Astrocyte of the hippocampus (primary cell): ENCODE data around the gene DNMT3A.
"Not testable (repeated sequence)": the region's sequence is repeated elsewhere in the genome, so short reads cannot be mapped to it uniquely, and the experiment has no call there.

Experiments used
- DNase-seq: peaks from one replicate; pipeline ENCODE4 v3.0.0; 2011; ENCODE audit warnings: low read depth, low spot score

Gene DNMT3A

GRCh38 chr2:25286025-25286400 lies 55.7 kb downstream of the DNMT3A start:
- DNase-seq, result no peak

GRCh38 chr2:25285265-25286024 lies 56.3 kb downstream of the DNMT3A start:
- no peak for DNase-seq

GRCh38 chr2:25284756-25285155 lies 57.0 kb downstream of the DNMT3A start:
- DNase-seq, result no peak

GRCh38 chr2:25283921-25284320 lies 57.8 kb downstream of the DNMT3A start:
- no peak for DNase-seq

GRCh38 chr2:25281941-25282340 lies 59.8 kb downstream of the DNMT3A start:
- DNase-seq, result no peak

- peak; percentile 66 for DNase-seq
Observed at GRCh38 chr2:25281522-25281921, 60.2 kb downstream of the DNMT3A start.

GRCh38 chr2:25280051-25280687 lies 61.6 kb downstream of the DNMT3A start:
- DNase-seq, result no peak

GRCh38 chr2:25279091-25279651 lies 62.6 kb downstream of the DNMT3A start:
- peak; percentile 24 for DNase-seq

- peak; percentile 75 for DNase-seq
Observed at GRCh38 chr2:25276569-25277465, 64.9 kb downstream of the DNMT3A start.

GRCh38 chr2:25275575-25275965 lies 66.2 kb downstream of the DNMT3A start:
- DNase-seq, result no peak

GRCh38 chr2:25274868-25275574 lies 66.7 kb downstream of the DNMT3A start:
- no peak for DNase-seq

- DNase-seq, result no peak
Observed at GRCh38 chr2:25273985-25274535, 67.7 kb downstream of the DNMT3A start.

- DNase-seq, result not testable (repeated sequence)
Observed at GRCh38 chr2:25272705-25273104, 69.0 kb downstream of the DNMT3A start.

- DNase-seq, result no peak
Observed at GRCh38 chr2:25270061-25270460, 71.7 kb downstream of the DNMT3A start.

- DNase-seq, result no peak
Observed at GRCh38 chr2:25269233-25269632, 72.5 kb downstream of the DNMT3A start.

- DNase-seq, result peak; percentile 16
Observed at GRCh38 chr2:25268139-25268538, 73.6 kb downstream of the DNMT3A start.

GRCh38 chr2:25266399-25266798 lies 75.3 kb downstream of the DNMT3A start:
- DNase-seq, result no peak

GRCh38 chr2:25265802-25266201 lies 75.9 kb downstream of the DNMT3A start:
- no peak for DNase-seq

- DNase-seq, result no peak
Observed at GRCh38 chr2:25265001-25265400, 76.7 kb downstream of the DNMT3A start.

GRCh38 chr2:25262288-25262687 lies 79.4 kb downstream of the DNMT3A start:
- DNase-seq, result no peak

- DNase-seq, result no peak
Observed at GRCh38 chr2:25259737-25260124, 82.0 kb downstream of the DNMT3A start.
